GM19463 (cell line): Measurements from ENCODE around the gene TM2D1.
"Not testable (repeated sequence)": the region's sequence is repeated elsewhere in the genome, so short reads cannot be mapped to it uniquely, and the experiment has no call there.

Experiments
- ATAC-seq: cut with Tn5 transposase; IDR thresholded peaks from one replicate; pipeline ENCODE4 v1.9.1; 2021; ENCODE audit warnings: mild to moderate bottlenecking, moderate library complexity; ENCODE audit not compliant: unreplicated experiment

TM2D1 gene

GRCh38 chr1:61724813-61725694 lies at the start of gene TM2D1:
Gene TM2D1, minus strand, starts transcription at chr1:61725141. Its CDS starts 21 bp downstream, at chr1:61725120.
- ATAC-seq: peak; percentile 99

GRCh38 chr1:61770131-61770530 lies 45.2 kb upstream of the TM2D1 start:
- ATAC-seq: no peak

- ATAC-seq: no peak
Observed at GRCh38 chr1:61757950-61758349, 33.0 kb upstream of the TM2D1 start.

GRCh38 chr1:61756773-61757172 lies 31.8 kb upstream of the TM2D1 start:
- no peak for ATAC-seq

- ATAC-seq: no peak
Observed at GRCh38 chr1:61754545-61754944, 29.6 kb upstream of the TM2D1 start.

GRCh38 chr1:61753998-61754508 lies 29.1 kb upstream of the TM2D1 start:
- no peak for ATAC-seq

- no peak for ATAC-seq
Observed at GRCh38 chr1:61752921-61753389, 28.0 kb upstream of the TM2D1 start.

GRCh38 chr1:61749574-61749973 lies 24.6 kb upstream of the TM2D1 start:
- ATAC-seq: no peak

- ATAC-seq: no peak
Observed at GRCh38 chr1:61748566-61748965, 23.6 kb upstream of the TM2D1 start.

- no peak for ATAC-seq
Observed at GRCh38 chr1:61746813-61747212, 21.9 kb upstream of the TM2D1 start.

GRCh38 chr1:61743716-61744580 lies 19.0 kb upstream of the TM2D1 start:
- ATAC-seq: no peak

- no peak for ATAC-seq
Observed at GRCh38 chr1:61743431-61743705, 18.4 kb upstream of the TM2D1 start.

GRCh38 chr1:61742620-61743430 lies 17.9 kb upstream of the TM2D1 start:
- peak; percentile 60 for ATAC-seq

GRCh38 chr1:61741711-61742619 lies 17.0 kb upstream of the TM2D1 start, which contains the start of gene PATJ:
Gene PATJ, plus strand, starts transcription at chr1:61742480. Its CDS starts 20,413 bp downstream, at chr1:61762893.
- ATAC-seq: peak; percentile 82

GRCh38 chr1:61740751-61741700 lies 16.1 kb upstream of the TM2D1 start:
- no peak for ATAC-seq

- no peak for ATAC-seq
Observed at GRCh38 chr1:61732726-61733125, 7.8 kb upstream of the TM2D1 start.

GRCh38 chr1:61730679-61731078 lies 5.7 kb upstream of the TM2D1 start:
- ATAC-seq: not testable (repeated sequence)

GRCh38 chr1:61727544-61727943 lies 2.6 kb upstream of the TM2D1 start:
- ATAC-seq: no peak

GRCh38 chr1:61724506-61724812 lies 482 bp downstream of the TM2D1 start:
- ATAC-seq: no peak
